GM18907 (cell line): ENCODE measurements around the gene NDUFA11.

Experiments used
- ATAC-seq: cut with Tn5 transposase; IDR thresholded peaks from one replicate; pipeline ENCODE4 v1.9.1; 2021; ENCODE audit warnings: mild to moderate bottlenecking, moderate library complexity; ENCODE audit not compliant: unreplicated experiment

Gene NDUFA11

DNA sequence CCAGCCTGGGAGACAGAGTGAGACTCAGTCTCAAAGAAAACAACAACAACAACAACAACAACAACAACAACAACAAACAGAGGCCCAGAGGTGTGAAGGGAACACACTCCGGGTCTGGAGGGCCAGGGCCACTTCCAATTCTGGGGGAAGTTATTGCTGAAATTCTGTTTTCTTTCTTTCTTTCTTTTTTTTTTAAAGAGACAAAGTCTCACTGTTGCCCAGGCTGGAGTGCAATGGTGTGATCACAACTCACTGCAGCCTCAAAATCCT lies 7.0 kb upstream of the NDUFA11 start:
- ATAC-seq = no peak

DNA sequence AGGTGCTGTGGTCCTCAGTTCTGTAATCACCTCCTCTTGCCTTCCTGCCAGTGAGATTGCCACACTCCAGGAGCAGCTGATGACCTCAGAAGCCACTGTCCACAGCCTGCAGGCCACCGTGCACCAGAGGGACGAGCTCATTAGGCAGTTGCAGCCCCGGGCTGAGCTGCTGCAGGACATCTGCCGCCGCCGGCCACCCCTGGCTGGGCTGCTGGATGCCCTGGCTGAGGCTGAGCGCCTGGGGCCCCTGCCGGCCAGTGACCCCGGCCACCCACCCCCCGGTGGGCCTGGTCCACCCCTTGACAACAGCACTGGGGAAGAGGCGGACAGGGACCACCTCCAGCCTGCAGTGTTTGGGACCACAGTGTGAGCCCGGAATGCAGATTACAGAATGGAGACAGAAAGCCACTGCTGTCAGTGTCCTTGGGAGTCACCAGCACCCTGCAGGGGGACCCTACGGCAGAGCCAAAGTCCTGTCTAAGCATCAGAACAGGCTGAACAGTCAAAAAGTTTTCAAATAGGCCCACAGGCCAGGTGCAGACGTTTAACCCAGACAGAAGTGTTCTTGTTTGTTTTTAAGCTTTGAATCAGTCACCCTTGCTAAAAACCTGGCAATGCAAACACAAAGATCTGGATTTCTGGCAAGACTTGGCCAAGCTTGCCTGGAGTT lies 5.3 kb upstream of the NDUFA11 start:
- ATAC-seq = no peak

DNA sequence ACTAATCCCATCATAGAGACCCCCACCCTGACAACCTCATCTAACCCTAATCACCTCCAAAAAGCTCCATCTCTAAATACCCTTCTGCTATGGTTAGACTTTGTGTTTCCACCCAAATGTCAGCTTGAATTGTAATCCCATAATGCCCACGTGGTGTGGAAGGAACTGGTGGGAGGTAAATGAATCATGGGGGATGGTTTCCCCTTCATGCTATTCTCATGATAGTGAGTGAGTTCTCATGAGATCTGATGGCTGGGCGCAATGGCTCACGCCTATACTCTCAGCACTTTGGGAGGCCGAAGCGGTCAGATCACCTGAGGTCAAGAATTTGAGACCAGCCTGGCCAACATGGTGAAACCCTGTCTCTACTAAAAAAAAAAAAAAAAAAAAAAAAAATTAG lies 3.7 kb upstream of the NDUFA11 start:
- no peak for ATAC-seq

- ATAC-seq = no peak
Measured at GRCh38 chr19:5905114-5905778, 1.7 kb upstream of the NDUFA11 start.

DNA sequence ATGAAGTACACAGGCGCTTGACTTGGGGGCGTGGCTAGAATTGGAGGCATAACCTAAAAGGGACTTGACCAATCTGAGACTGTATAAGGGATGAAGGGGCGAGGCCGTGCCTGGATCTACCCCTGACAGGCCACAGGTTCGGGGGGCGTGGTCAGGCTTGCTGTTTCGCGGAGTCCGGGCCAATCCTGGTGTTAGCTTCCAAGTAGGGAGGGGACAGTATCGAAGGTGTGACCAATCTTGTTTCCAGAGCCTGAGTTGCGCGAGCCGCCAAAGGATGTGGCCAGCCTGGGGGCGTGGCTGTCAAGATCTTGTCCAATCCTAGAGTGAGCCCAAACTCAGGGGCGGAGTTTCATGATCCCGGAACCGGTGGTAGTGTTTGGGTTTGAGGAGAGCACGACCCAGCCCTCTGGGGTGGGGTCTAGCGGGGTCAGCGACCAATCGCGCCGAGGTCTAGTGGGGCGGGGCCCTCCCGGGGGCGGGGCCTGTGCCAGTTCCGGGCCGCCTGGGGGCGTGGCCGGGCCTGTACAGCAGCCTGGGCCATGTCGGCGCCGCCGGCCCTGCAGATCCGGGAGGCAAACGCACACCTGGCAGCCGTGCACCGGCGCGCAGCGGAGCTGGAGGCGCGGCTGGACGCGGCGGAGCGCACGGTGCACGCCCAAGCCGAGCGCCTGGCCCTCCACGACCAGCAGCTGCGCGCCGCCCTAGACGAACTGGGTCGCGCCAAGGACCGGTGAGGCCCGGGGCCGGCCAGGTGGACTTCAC lies 943 bp upstream of the NDUFA11 start, which contains the start of gene VMAC:
Gene VMAC, plus strand, starts transcription at position 521 of the 762 bp plus-strand sequence. Its CDS starts 19 bp downstream, at position 540.
- peak; percentile 82 for ATAC-seq

DNA sequence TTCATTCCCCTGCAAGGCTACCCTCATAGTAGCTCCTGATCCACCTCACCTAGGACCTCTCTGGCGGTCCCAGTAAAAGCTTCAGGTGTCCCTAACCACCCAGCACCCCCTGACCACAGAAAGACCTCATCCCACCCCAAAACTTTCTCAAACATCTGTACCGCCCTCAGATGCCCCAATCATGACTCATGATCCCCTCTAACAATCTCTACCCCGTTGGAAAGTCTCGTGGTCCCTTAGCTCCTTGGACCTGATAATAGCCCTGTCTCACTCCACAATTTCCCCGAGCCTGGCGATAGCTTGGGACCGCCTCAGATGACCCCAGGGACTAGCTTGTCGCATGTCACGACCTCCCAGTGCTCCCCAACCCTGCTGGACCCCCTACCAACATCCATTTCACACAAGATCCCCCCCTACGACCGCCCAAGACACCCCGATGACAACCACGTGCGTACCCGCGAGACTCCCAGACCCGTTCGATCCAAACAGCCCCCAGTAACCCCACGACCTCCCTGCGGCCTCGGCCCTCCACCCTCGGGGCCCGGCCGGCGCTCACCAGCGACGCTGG lies 450 bp downstream of the NDUFA11 start:
- no peak for ATAC-seq

DNA sequence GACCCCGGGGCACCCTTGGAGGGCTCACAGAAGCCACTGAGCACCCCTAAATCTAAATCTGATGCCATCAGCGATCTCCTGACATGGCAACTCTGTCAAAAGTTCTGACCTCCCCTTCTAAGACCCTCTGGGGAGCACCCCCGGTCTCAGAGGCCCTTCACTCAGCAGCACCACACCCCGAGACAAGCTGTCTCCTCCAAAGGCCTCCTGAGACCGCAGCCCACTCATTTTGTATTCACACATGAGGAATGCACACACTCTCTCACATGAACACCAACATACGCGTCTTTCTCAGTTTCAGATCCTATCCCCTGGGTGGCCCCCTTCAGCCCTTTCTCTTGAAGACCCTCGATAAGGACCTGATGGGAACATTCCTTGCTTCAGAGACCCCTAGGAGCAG lies 2.6 kb downstream of the NDUFA11 start:
- ATAC-seq = no peak

DNA sequence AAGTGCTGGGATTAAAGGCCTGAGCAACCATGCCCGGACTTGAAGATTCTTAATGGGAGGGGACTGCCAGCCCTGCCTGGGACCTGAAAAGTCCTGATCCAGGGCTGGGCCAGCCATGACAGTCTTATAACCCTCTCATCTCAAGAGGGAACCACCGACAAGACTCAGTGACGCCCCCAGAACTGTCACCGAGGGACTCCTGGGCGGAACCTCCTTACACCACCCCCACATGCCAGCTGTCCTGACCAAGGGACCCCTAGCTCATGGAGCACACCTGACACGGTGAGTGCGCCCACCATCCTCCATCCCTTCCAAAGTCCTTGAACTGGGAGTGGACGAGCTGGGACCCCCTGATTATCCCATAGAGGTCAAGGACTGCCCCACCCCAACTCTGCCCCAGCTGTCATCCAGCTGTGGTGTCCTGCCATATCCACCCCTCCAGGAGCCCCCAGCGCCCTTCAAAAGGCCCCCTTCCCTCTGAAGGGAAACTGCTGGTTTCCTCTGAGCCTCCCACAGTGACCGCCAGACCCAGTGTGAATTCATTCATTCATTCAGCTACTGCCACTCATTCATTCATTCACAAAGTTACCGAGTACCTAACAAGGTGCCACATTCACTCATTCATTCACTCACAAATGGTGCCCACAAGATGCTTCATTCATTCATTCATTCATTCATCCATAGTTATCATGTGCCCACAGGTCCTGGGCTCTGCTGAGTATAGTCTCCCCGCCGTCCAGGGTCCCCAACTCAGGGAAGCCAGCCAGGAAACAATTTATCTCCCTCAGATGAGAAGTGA lies 3.7 kb downstream of the NDUFA11 start:
- no peak for ATAC-seq

DNA sequence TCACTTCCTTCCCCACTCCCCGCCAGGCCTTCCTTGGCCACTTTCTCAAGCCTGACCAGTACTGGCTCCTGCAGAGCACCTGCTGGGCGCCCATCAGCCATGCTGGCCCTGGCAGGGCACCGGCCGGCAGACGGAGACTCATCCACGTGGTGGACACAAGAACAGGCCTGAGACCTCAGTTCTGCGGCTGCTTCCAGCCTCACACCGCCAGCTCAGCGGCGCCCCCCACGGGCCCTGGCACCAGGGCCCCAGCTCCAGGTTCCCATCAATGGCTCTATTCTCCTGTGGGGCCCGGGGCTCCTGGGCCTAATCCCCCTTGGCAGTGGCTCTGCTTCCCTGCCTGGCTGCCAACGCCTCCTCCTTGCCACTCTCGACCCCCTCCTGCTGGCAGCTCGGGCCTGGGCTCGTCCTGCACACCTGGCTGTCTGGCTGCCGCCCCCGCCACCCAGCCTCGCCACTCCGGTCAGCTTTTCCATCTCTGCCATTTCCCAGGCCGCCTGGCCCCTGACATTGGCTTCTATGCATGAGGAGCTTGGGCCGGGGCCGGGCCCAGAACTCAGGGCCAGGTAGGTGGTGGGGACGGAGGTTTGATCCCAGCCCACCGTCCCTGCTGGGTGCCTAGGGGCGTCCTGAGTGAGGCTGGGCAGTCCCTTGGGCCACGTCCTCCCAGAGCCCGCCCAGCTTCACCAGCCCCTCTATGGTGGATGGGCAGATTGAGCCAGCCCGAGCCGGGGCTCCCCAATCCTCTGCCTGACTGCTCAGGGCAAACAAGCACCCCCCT lies 6.2 kb downstream of the NDUFA11 start:
- ATAC-seq = no peak

GRCh38 chr19:5896365-5897076 lies 7.1 kb downstream of the NDUFA11 start:
- no peak for ATAC-seq

GRCh38 chr19:5895890-5896289 lies 7.7 kb downstream of the NDUFA11 start:
- no peak for ATAC-seq

GRCh38 chr19:5895409-5895808 lies 8.2 kb downstream of the NDUFA11 start:
- ATAC-seq = no peak

GRCh38 chr19:5894704-5895349 lies 8.8 kb downstream of the NDUFA11 start:
- no peak for ATAC-seq

GRCh38 chr19:5893907-5894703 lies 9.5 kb downstream of the NDUFA11 start:
- no peak for ATAC-seq

- ATAC-seq = no peak
Measured at GRCh38 chr19:5893296-5893903, 10.2 kb downstream of the NDUFA11 start.

DNA sequence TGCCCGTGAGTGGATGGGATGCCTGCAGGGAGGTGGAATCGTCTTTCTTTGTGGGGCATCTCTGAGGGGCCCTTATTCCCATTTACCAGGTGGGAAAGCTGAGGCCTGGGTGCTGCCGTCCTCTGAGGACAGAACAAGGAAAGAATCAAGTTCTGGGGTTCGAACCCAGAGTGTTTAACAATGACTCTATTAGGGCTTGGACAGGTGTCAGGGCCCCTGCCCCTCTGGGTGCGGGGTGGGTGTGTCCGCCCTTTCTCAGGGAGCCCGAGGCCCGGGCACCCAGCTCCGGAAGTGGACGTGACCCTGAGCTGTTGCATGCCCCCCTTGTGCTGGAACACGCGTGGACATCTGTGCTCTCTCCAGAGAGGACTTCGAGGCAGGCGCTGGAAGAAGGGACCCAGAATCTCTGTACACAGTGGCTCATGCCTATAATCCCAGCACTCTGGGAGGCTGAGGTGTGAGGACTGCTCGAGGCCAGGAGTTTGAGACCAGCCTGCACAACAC lies 10.8 kb downstream of the NDUFA11 start:
- ATAC-seq = no peak

GRCh38 chr19:5891938-5892771 lies 11.4 kb downstream of the NDUFA11 start:
- no peak for ATAC-seq
